ENCODE measurements around the gene UGT1A3. TPM values are rescaled to one million over a fixed set of nuclear protein-coding genes. Genes with fewer than 3 reads are reported as not detected.

The UGT1A3 gene
- total and polyA plus RNA-seq, 2 experiments from 2014 or later = not detected

GRCh38 chr2:233708942-233709341, 19.9 kb upstream of the UGT1A3 start:
- 38 to 43% methylated on average over 5 of the region's 5 CpGs for WGBS, 2 experiments (ENCODE audit: low coverage in 1 of 2, low lambda C conversion rate in 2 of 2, missing lambda C conversion rate in 2 of 2)
- no peaks in the 10 kb centered on the region for H3F3A ChIP-seq (ENCODE audit: insufficient read depth)

DNA sequence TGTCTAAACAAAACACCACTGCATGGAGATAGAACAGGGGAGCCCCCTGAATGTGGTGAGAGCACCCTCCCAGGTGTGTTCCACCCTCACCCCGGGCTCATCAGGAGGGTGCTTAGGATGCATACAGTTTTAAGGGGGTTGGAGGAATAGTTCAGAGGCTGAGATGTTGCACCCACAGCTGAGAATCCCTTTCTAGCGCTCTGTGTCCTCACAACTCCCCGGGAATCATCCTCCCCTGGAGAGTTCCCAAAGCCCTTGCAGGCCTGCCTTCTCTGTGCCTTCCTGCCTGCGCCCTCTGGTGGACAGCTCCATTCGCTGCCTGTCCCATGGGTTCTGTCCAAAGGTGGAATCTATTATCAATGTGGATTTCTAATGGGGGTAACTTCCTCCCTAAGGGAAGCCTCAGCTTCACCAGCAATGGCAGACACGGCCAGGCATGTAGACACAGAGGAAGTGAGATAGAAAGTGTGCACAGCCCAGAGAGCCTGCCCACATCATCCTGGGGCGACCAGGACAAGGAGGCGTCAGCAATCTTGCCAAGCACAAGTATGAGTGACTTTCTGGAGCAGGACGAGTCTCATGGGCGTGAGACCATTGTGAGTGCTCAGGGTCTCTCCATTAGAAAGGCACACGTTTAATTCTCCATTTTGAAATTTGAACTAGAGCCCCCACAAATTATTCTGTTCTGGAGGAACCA, 17.4 kb upstream of the UGT1A3 start:
- DNase-seq = peak; percentile 88
- no peak for TF ChIP-seq EZH2 (IDR thresholded peaks at IDR 0.05; ENCODE audit: insufficient read depth, poor library complexity, severe bottlenecking)
- no peak for TF ChIP-seq EZH2phosphoT487 (IDR thresholded peaks at IDR 0.05; ENCODE audit: insufficient read depth, low read depth)
- in situ Hi-C loops (cut with MboI) = loop anchor here (10.0 kb wide), 1 partner anchor 257 kb away; no protein-coding TSS in a partner anchor

More at GRCh38 chr2:233708942-233709341, 19.9 kb upstream of the UGT1A3 start:
- H3K4me2 ChIP-seq (ENCODE audit: unreplicated experiment) = no peak overlapping the region
- H3K4me1 ChIP-seq (ENCODE audit: insufficient read depth) = peaks cover 8% of the 10 kb centered on the region; the same call in 1 of the 2 replicates
- DNase-seq = no peak
- peaks cover 39% of the 10 kb centered on the region for H3K27me3 ChIP-seq (replicated peaks; ENCODE audit: insufficient read depth)
- H3K27ac ChIP-seq = no peak overlapping the region
- no peak overlapping the region for H3K9ac ChIP-seq
- no peaks in the 10 kb centered on the region for H3K9me2 ChIP-seq (ENCODE audit: insufficient read depth)
- no peaks in the 10 kb centered on the region for H4K20me1 ChIP-seq (ENCODE audit: insufficient read depth)
- H3K36me3 ChIP-seq (ENCODE audit: low read depth) = no peaks in the 10 kb centered on the region
- H3K79me2 ChIP-seq (ENCODE audit: insufficient read depth) = no peaks in the 10 kb centered on the region
- no peaks in the 10 kb centered on the region for H3K9me3 ChIP-seq (ENCODE audit: low read depth)
- no peak for TF ChIP-seq EZH2 (IDR thresholded peaks at IDR 0.05; ENCODE audit: insufficient read depth, poor library complexity, severe bottlenecking)
- no peak for TF ChIP-seq EZH2phosphoT487 (IDR thresholded peaks at IDR 0.05; ENCODE audit: insufficient read depth, low read depth)
- no peak overlapping the region for H2AFZ ChIP-seq
- no peak overlapping the region for H3K4me3 ChIP-seq
- in situ Hi-C loops (cut with MboI) = no loop called here

DNA sequence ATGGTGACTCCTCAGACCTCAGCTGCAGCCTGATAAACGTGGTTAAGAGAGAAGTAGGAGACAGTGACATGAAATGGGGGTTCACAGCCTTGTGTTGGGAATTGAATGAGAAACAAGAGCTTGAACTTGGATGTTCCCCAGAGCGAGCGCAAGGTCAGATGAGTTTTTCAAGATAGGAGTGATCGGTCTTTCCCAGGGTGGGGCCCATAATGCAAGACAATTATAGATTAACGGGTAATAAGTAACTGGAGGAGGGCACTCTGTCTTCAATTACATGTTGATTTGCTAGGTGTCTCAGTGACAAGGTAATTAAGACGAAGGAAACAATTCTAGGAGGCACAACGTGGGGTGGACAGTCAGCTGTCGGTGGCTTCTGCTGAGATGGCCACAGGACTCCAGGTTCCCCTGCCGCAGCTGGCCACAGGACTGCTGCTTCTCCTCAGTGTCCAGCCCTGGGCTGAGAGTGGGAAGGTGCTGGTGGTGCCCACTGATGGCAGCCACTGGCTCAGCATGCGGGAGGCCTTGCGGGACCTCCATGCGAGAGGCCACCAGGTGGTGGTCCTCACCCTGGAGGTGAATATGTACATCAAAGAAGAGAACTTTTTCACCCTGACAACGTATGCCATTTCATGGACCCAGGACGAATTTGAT, 16.1 kb upstream of the UGT1A3 start, which contains the start of gene UGT1A5:
Gene UGT1A5 (plus strand): TSS at position 297 of the 651 bp plus-strand sequence. CDS start 85 bp downstream, at position 382.
- Histone ChIP-seq H3K9me3 (ENCODE audit: low read depth) (no peaks in the 10 kb centered on the region), H3K9ac (no peak within 1 kb of the TSS), H3K27me3 (replicated peaks; ENCODE audit: insufficient read depth) (peaks cover 64% of the 10 kb centered on the region), H3K9me2 (ENCODE audit: insufficient read depth) (no peaks in the 10 kb centered on the region), H3K4me2 (ENCODE audit: unreplicated experiment) (no peak within 1 kb of the TSS), H3K79me2 (ENCODE audit: insufficient read depth) (no peaks in the 10 kb centered on the region), H3K36me3 (ENCODE audit: low read depth) (no peaks in the 10 kb centered on the region), H3K4me1 (ENCODE audit: insufficient read depth) (peaks cover 6% of the 10 kb centered on the region; the same call in 1 of the 2 replicates), H3K27ac (no peak within 1 kb of the TSS), H3K4me3 (no peak within 1 kb of the TSS), H2AFZ (no peak within 1 kb of the TSS), H4K20me1 (ENCODE audit: insufficient read depth) (no peaks in the 10 kb centered on the region), H3F3A (ENCODE audit: insufficient read depth) (no peaks in the 10 kb centered on the region)
- WGBS, 2 experiments (ENCODE audit: low coverage in 1 of 2, low lambda C conversion rate in 2 of 2, missing lambda C conversion rate in 2 of 2) = 40 to 45% methylated on average over 14 of the region's 14 CpGs
- DNase-seq = no peak
- in situ Hi-C loops (cut with MboI) = loop anchor here (10.0 kb wide), 1 partner anchor 258 kb away; no protein-coding TSS in a partner anchor
- TF ChIP-seq EZH2 (IDR thresholded peaks at IDR 0.05; ENCODE audit: insufficient read depth, poor library complexity, severe bottlenecking) (no peak), EZH2phosphoT487 (IDR thresholded peaks at IDR 0.05; ENCODE audit: insufficient read depth, low read depth) (no peak)

More for the DNA sequence above, 17.4 kb upstream of the UGT1A3 start:
- Histone ChIP-seq H3K79me2 (ENCODE audit: insufficient read depth) (no peaks in the 10 kb centered on the region), H3K4me1 (ENCODE audit: insufficient read depth) (peaks cover 8% of the 10 kb centered on the region; the same call in 1 of the 2 replicates), H3K36me3 (ENCODE audit: low read depth) (no peaks in the 10 kb centered on the region), H3K4me2 (ENCODE audit: unreplicated experiment) (no peak overlapping the region), H3K4me3 (no peak overlapping the region), H4K20me1 (ENCODE audit: insufficient read depth) (no peaks in the 10 kb centered on the region), H3K9me2 (ENCODE audit: insufficient read depth) (no peaks in the 10 kb centered on the region), H3K9me3 (ENCODE audit: low read depth) (no peaks in the 10 kb centered on the region), H3K27me3 (replicated peaks; ENCODE audit: insufficient read depth) (peaks cover 61% of the 10 kb centered on the region), H2AFZ (no peak overlapping the region), H3K9ac (no peak overlapping the region), H3K27ac (no peak overlapping the region), H3F3A (ENCODE audit: insufficient read depth) (no peaks in the 10 kb centered on the region)
- WGBS, 2 experiments (ENCODE audit: low coverage in 1 of 2, low lambda C conversion rate in 2 of 2, missing lambda C conversion rate in 2 of 2) = 18 to 19% methylated on average over 11 of the region's 11 CpGs

DNA sequence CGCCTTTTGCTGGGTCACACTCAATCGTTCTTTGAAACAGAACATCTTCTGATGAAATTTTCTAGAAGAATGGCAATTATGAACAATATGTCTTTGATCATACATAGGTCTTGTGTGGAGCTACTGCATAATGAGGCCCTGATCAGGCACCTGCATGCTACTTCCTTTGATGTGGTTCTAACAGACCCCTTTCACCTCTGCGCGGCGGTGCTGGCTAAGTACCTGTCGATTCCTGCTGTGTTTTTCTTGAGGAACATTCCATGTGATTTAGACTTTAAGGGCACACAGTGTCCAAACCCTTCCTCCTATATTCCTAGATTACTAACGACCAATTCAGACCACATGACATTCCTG, 15.6 kb upstream of the UGT1A3 start:
- H3K9me2 ChIP-seq (ENCODE audit: insufficient read depth) = no peaks in the 10 kb centered on the region
- H3K9ac ChIP-seq = no peak overlapping the region
- no peaks in the 10 kb centered on the region for H3K36me3 ChIP-seq (ENCODE audit: low read depth)
- no peak overlapping the region for H2AFZ ChIP-seq
- WGBS, 2 experiments (ENCODE audit: low coverage in 1 of 2, low lambda C conversion rate in 2 of 2, missing lambda C conversion rate in 2 of 2) = 48 to 54% methylated on average over 7 of the region's 7 CpGs
- H4K20me1 ChIP-seq (ENCODE audit: insufficient read depth) = no peaks in the 10 kb centered on the region
- no peaks in the 10 kb centered on the region for H3K9me3 ChIP-seq (ENCODE audit: low read depth)
- no peak overlapping the region for H3K4me3 ChIP-seq
- H3K27me3 ChIP-seq (replicated peaks; ENCODE audit: insufficient read depth) = peaks cover 65% of the 10 kb centered on the region
- no peak for DNase-seq
- TF ChIP-seq EZH2 (IDR thresholded peaks at IDR 0.05; ENCODE audit: insufficient read depth, poor library complexity, severe bottlenecking) (no peak), EZH2phosphoT487 (IDR thresholded peaks at IDR 0.05; ENCODE audit: insufficient read depth, low read depth) (no peak)
- no peak overlapping the region for H3K4me2 ChIP-seq (ENCODE audit: unreplicated experiment)
- H3F3A ChIP-seq (ENCODE audit: insufficient read depth) = no peaks in the 10 kb centered on the region
- in situ Hi-C loops (cut with MboI) = loop anchor here (10.0 kb wide), 1 partner anchor 258 kb away; no protein-coding TSS in a partner anchor
- H3K4me1 ChIP-seq (ENCODE audit: insufficient read depth) = peaks cover 1% of the 10 kb centered on the region; the same call in 1 of the 2 replicates
- H3K79me2 ChIP-seq (ENCODE audit: insufficient read depth) = no peaks in the 10 kb centered on the region
- no peak overlapping the region for H3K27ac ChIP-seq
